HepG2 (cell line): ENCODE measurements around the gene TAL2. TPM values are rescaled to one million over a fixed set of nuclear protein-coding genes. Genes with fewer than 3 reads are reported as not detected.

Source experiments
- ATAC-seq: fragments of 200-7000 bp; cut with Tn5 transposase; 3 replicates; pipeline ENCODE4 v1.9.1; 2020; ENCODE audit warnings: mild to moderate bottlenecking, moderate library complexity
- BruUV-seq: library from RNA; stranded (reverse); fragments of 400-500 nt; replicated peaks from 2 replicates; lab custom pipeline; 2021; lab: Mats Ljungman, UMichigan
- CTCF ChIA-PET: fragments of 300-600 bp; formaldehyde crosslinking; extraction: SDS; loops from one replicate; lab custom pipeline; 2021; ENCODE audit warnings: low total read pairs, inconsistent platforms, low intra/inter-chr PET ratio; lab: Yijun Ruan, JAX
- POLR2A ChIA-PET: fragments of 350-600 bp; sonication (Branson Sonifier 250); formaldehyde crosslinking; loops from one replicate; lab custom pipeline; 2020; ENCODE audit warnings: antibody characterized with exemption, inconsistent platforms; lab: Yijun Ruan, JAX
- DNase-seq: peaks from one replicate; pipeline ENCODE4 v3.0.0-alpha.2; 2015; ENCODE audit warnings: low spot score
- FAIRE-seq: peaks from 3 replicates; lab custom pipeline; 2011; peaks lifted over from hg19 to GRCh38; lab: Jason Lieb, UNC
- H2AFZ ChIP-seq: one replicate; pipeline ENCODE4 v1.6.1; 2011; ENCODE audit warnings: low read length, inconsistent platforms
- H3K27ac ChIP-seq: fragments of 300-600 bp; 3 replicates; pipeline ENCODE4 v1.8.0; 2011; ENCODE audit warnings: mixed run types, mild to moderate bottlenecking, mixed read lengths, low read length, inconsistent platforms; ENCODE audit not compliant: insufficient read depth; ENCODE audit errors: extremely low read length
- H3K27me3 ChIP-seq, 2 experiments: fragments of 200-600 bp in 1 of 2; 2 replicates in 1 of 2; 3 replicates in 1 of 2; pipeline versions ENCODE4 v1.6.0 to v1.8.0; 2011; ENCODE audit warnings: low read length in 2 of 2, mild to moderate bottlenecking in 2 of 2, moderate library complexity in 2 of 2, inconsistent platforms in 1 of 2; ENCODE audit not compliant: insufficient read depth in 2 of 2, control insufficient read depth in 1 of 2
- H3K36me3 ChIP-seq, 2 experiments: fragments of 200-600 bp in 1 of 2; replicated peaks in 1 of 2; 2 replicates in 1 of 2; 3 replicates in 1 of 2; pipeline versions ENCODE4 v1.5.1 to v1.8.0; 2011; ENCODE audit warnings: low read length in 2 of 2, inconsistent platforms in 1 of 2; ENCODE audit not compliant: insufficient read depth in 2 of 2, control insufficient read depth in 1 of 2
- H3K4me1 ChIP-seq: 2 replicates; pipeline ENCODE4 v1.5.1; 2012; ENCODE audit warnings: low read length, inconsistent platforms; ENCODE audit not compliant: insufficient read depth
- H3K4me2 ChIP-seq: 2 replicates; pipeline ENCODE4 v1.6.0; 2011; ENCODE audit warnings: low read depth, low read length, inconsistent platforms
- H3K4me3 ChIP-seq, 3 experiments: fragments of 200-600 bp in 1 of 3; sonication (generic), shearing (Covaris generic) in 1 of 3; replicated peaks in 1 of 3; 2 replicates each; pipeline ENCODE4 v1.5.1; 2011 to 2016; ENCODE audit warnings: low read length in 3 of 3, inconsistent platforms in 2 of 3, low read depth in 2 of 3, mild to moderate bottlenecking in 2 of 3, control low read depth in 1 of 3, mixed read lengths in 1 of 3; ENCODE audit not compliant: insufficient read depth in 1 of 3
- H3K79me2 ChIP-seq: one replicate; pipeline ENCODE4 v1.6.1; 2011; ENCODE audit warnings: low read length, inconsistent platforms; ENCODE audit not compliant: insufficient read depth
- H3K9ac ChIP-seq: 2 replicates; pipeline ENCODE4 v1.6.0; 2011; ENCODE audit warnings: mild to moderate bottlenecking, low read depth, low read length, inconsistent platforms; ENCODE audit not compliant: insufficient read depth
- H3K9me3 ChIP-seq: 2 replicates; pipeline ENCODE4 v1.5.1; 2012; ENCODE audit warnings: mild to moderate bottlenecking, low read length
- H4K20me1 ChIP-seq: 2 replicates; pipeline ENCODE4 v1.6.0; 2011; ENCODE audit warnings: inconsistent platforms, mild to moderate bottlenecking, low read length, moderate library complexity; ENCODE audit not compliant: insufficient read depth
- ATRX ChIP-seq: sonication (generic); formaldehyde crosslinking; IDR thresholded peaks from 2 replicates; pipeline ENCODE4 v1.4.0; 2020; ENCODE audit warnings: missing genetic modification reagents, borderline replicate concordance
- BRF2 ChIP-seq: sonication (generic); formaldehyde crosslinking; IDR thresholded peaks from 2 replicates; pipeline ENCODE4 v1.8.1; 2022; ENCODE audit warnings: mild to moderate bottlenecking, missing genetic modification reagents
- CREBL2 ChIP-seq: sonication (generic); formaldehyde crosslinking; IDR thresholded peaks from 2 replicates; pipeline ENCODE4 v1.8.1; 2023; ENCODE audit warnings: missing genetic modification reagents, mild to moderate bottlenecking, borderline replicate concordance
- DNMT1 ChIP-seq: sonication (generic); formaldehyde crosslinking; IDR thresholded peaks from 2 replicates; pipeline ENCODE4 v1.5.1; 2020; ENCODE audit warnings: mild to moderate bottlenecking, missing genetic modification reagents
- EED ChIP-seq: sonication (generic); formaldehyde crosslinking; IDR thresholded peaks from 2 replicates; pipeline ENCODE4 v1.5.0; 2020; ENCODE audit warnings: mild to moderate bottlenecking, missing genetic modification reagents
- FOSL1 ChIP-seq: sonication (generic); formaldehyde crosslinking; IDR thresholded peaks from 2 replicates; pipeline ENCODE4 v1.9.0; 2021; ENCODE audit warnings: missing genetic modification reagents, borderline replicate concordance
- KDM3A ChIP-seq: IDR thresholded peaks from 2 replicates; pipeline ENCODE4 v1.6.1; 2018; ENCODE audit warnings: low read depth, missing compliant biosample characterization
- MIER3 ChIP-seq: IDR thresholded peaks from 2 replicates; pipeline ENCODE4 v1.6.1; 2016; ENCODE audit warnings: missing compliant biosample characterization, borderline replicate concordance
- RBFOX2 ChIP-seq: fragments of 200-400 bp; formaldehyde crosslinking; IDR thresholded peaks from 2 replicates; pipeline ENCODE4 v1.6.1; 2017; ENCODE audit warnings: low read depth, mild to moderate bottlenecking, low read length
- TGIF2 ChIP-seq: IDR thresholded peaks from 2 replicates; pipeline ENCODE4 v1.6.1; 2016; ENCODE audit warnings: control low read depth, missing compliant biosample characterization
- ZNF124 ChIP-seq: sonication (generic); formaldehyde crosslinking; IDR thresholded peaks from 2 replicates; pipeline ENCODE4 v1.4.0; 2020; ENCODE audit warnings: missing genetic modification reagents
- ZNF263 ChIP-seq: sonication (generic); formaldehyde crosslinking; IDR thresholded peaks from 2 replicates; pipeline ENCODE4 v1.4.0; 2020; ENCODE audit warnings: missing genetic modification reagents
- ZNF280B ChIP-seq: sonication (generic); formaldehyde crosslinking; IDR thresholded peaks from 2 replicates; pipeline ENCODE4 v1.5.0; 2020; ENCODE audit warnings: missing genetic modification reagents, mild to moderate bottlenecking, borderline replicate concordance
- ZNF709 ChIP-seq: sonication (generic); formaldehyde crosslinking; IDR thresholded peaks from 2 replicates; pipeline ENCODE4 v1.5.0; 2020; ENCODE audit warnings: mild to moderate bottlenecking, missing genetic modification reagents
- ZNF773 ChIP-seq: sonication (generic); formaldehyde crosslinking; IDR thresholded peaks from 2 replicates; pipeline ENCODE4 v1.4.0; 2020; ENCODE audit warnings: missing genetic modification reagents, borderline replicate concordance
- WGBS: methylation state at CpG from one replicate; pipeline ENCODE4 v1.1.6; 2017; ENCODE audit warnings: low lambda C conversion rate; 5-methylcytosine and 5-hydroxymethylcytosine counted together
- in situ Hi-C: cut with HindIII; loops from 2 replicates; pipeline ENCODE4 v1.10.0; 2017; ENCODE audit warnings: low pct_unique_long_range_greater_than_20kb; ENCODE audit not compliant: extremely low pct_ligation_motif_present
- intact Hi-C: fragments of 100-400 bp; cut with micrococcal nuclease; formaldehyde crosslinking; loops from one replicate; pipeline ENCODE4 v1.10.0; 2022; ENCODE audit not compliant: unreplicated experiment
- polyA plus RNA-seq, 8 experiments: library from polyadenylated mRNA; depleted of rRNA in 3 of 8; stranded (reverse) in 7 of 8; unstranded in 1 of 8; fragments of >200 nt; fragmentation: Illumina TruSeq in 4 of 8; extraction: Trizol in 4 of 8; gene quantifications; 2 replicates each; pipeline versions ENCODE4 v1.2.1 to v1.2.3, GENCODE V29; 2011 to 2016; ENCODE audit warnings: low read depth in 4 of 8, missing spikeins in 1 of 8, mixed read lengths in 1 of 8; ENCODE audit not compliant: insufficient read depth in 1 of 8
- total RNA-seq, 5 experiments: library from RNA; depleted of rRNA; stranded (reverse); fragments of >200 nt; fragmentation: Illumina TruSeq; extraction: Trizol; gene quantifications; 2 replicates each; pipeline ENCODE4 v1.2.3, GENCODE V29; 2016; ENCODE audit warnings: low read depth in 1 of 5

Gene TAL2
- total and polyA plus RNA-seq, 2 of the 13 experiments (the other 11 are each of a cell fraction or from before 2014, with no cell fraction given), result 0.22 TPM; not detected in 1

- Histone ChIP-seq H3K4me1 (no peaks in the 10 kb centered on the region), H4K20me1 (no peaks in the 10 kb centered on the region), H3K36me3 (peaks cover 0 to 7% of the 10 kb centered on the region in 2 experiments; a peak in 1 of 5 replicates), H3K4me2 (no peak overlapping the region), H3K27ac (no peak overlapping the region), H3K9me3 (no peaks in the 10 kb centered on the region), H3K4me3 (no peak overlapping the region), H3K9ac (no peak overlapping the region), H3K79me2 (no peaks in the 10 kb centered on the region), H3K27me3 (no peaks in the 10 kb centered on the region), H2AFZ (no peak overlapping the region)
- ATAC-seq (no peak), DNase-seq (no peak), FAIRE-seq (no peak)
- CTCF ChIA-PET, result no interaction called here
- TF ChIP-seq BRF2 (CRISPR knock-in tag) (no peak), ZNF709 (no peak)
- in situ Hi-C loops, result loop anchor here (10.0 kb wide), 1 partner anchor 106 kb away; no protein-coding TSS in a partner anchor
- intact Hi-C loops, result no loop called here
- 92% methylated on average over 12 of the region's 13 CpGs for WGBS
- POLR2A ChIA-PET, result no interaction called here
- BruUV-seq, result no TSS peak
These were observed 48.4 kb downstream of the TAL2 start for GRCh38 chr9:105710638-105711037.

- no TSS peak for BruUV-seq
- DNase-seq (no peak), ATAC-seq (no peak), FAIRE-seq (no peak)
- no peak overlapping the region for H2AFZ ChIP-seq
- H3K9ac ChIP-seq, result no peak overlapping the region
- no peaks in the 10 kb centered on the region for H3K9me3 ChIP-seq
- peaks cover 0 to 5% of the 10 kb centered on the region in 2 experiments; a peak in 1 of 5 replicates for H3K36me3 ChIP-seq
- no peaks in the 10 kb centered on the region for H4K20me1 ChIP-seq
- 94% methylated on average over 7 of the region's 7 CpGs for WGBS
- ChIA-PET CTCF (no interaction called here), POLR2A (no interaction called here)
- H3K4me2 ChIP-seq, result no peak overlapping the region
- H3K4me3 ChIP-seq, result no peak overlapping the region
- intact Hi-C loops (no loop called here), in situ Hi-C loops (loop anchor here (10.0 kb wide), 1 partner anchor 107 kb away; no protein-coding TSS in a partner anchor)
- no peak overlapping the region for H3K27ac ChIP-seq
- H3K79me2 ChIP-seq, result no peaks in the 10 kb centered on the region
- H3K4me1 ChIP-seq, result no peaks in the 10 kb centered on the region
- H3K27me3 ChIP-seq, result no peaks in the 10 kb centered on the region
- no peak for TF ChIP-seq FOSL1 (CRISPR knock-in tag)
- TF ChIP-seq EED (CRISPR knock-in tag), result no peak
- no peak for TF ChIP-seq ZNF280B
- TF ChIP-seq ZNF773 (CRISPR knock-in tag), result no peak
- TF ChIP-seq CREBL2 (CRISPR knock-in tag), result no peak
- no peak for TF ChIP-seq MIER3 (CRISPR knock-in tag)
- no peak for TF ChIP-seq ZNF124 (CRISPR knock-in tag)
- no peak for TF ChIP-seq TGIF2 (CRISPR knock-in tag)
- TF ChIP-seq ZNF263 (CRISPR knock-in tag), result no peak
- TF ChIP-seq ATRX (CRISPR knock-in tag), result no peak
- no peak for TF ChIP-seq KDM3A (CRISPR knock-in tag)
- TF ChIP-seq DNMT1, result no peak
- TF ChIP-seq RBFOX2, result no peak
These were observed 49.6 kb downstream of the TAL2 start for GRCh38 chr9:105711867-105712266.
